GM13977 (cell line): ENCODE results near the gene SYTL1.

ENCODE experiments used
- DNase-seq: peaks from one replicate; pipeline ENCODE4 v3.0.0; 2012; ENCODE audit warnings: low spot score
- CTCF ChIP-seq: IDR thresholded peaks from 2 replicates; pipeline ENCODE4 v1.5.1; 2012; ENCODE audit warnings: mild to moderate bottlenecking, control low read depth; ENCODE audit not compliant: insufficient read depth; ENCODE audit errors: extremely low read depth, missing control alignments
- in situ Hi-C: fragments of 300-500 bp; cut with MboI; formaldehyde crosslinking; loops from one replicate; pipeline ENCODE4 v1.12.0; 2022; ENCODE audit warnings: low sequenced_read_pairs, low pct_unique_long_range_greater_than_20kb, mixed read lengths, inconsistent platforms; ENCODE audit not compliant: unreplicated experiment

The SYTL1 gene

GRCh38 chr1:27330786-27331185 is 11.0 kb upstream of the SYTL1 start:
- TF ChIP-seq CTCF = no peak
- in situ Hi-C loops = no loop called here

GRCh38 chr1:27331426-27331825 is 10.4 kb upstream of the SYTL1 start:
- DNase-seq = no peak
- TF ChIP-seq CTCF = no peak
- in situ Hi-C loops = no loop called here

More at GRCh38 chr1:27330786-27331185, 11.0 kb upstream of the SYTL1 start:
- no peak for DNase-seq

- DNase-seq = no peak
- TF ChIP-seq CTCF = no peak
- in situ Hi-C loops = no loop called here
These were observed 9.9 kb upstream of the SYTL1 start for GRCh38 chr1:27331922-27332321.

GRCh38 chr1:27332536-27333281 is 9.1 kb upstream of the SYTL1 start:
- peak; percentile 82 for TF ChIP-seq CTCF
- peak; percentile 80 for DNase-seq
- in situ Hi-C loops = no loop called here

- no peak for DNase-seq
- TF ChIP-seq CTCF = no peak
- in situ Hi-C loops = no loop called here
These were observed 8.0 kb upstream of the SYTL1 start for GRCh38 chr1:27333717-27334279.

- no peak for DNase-seq
- in situ Hi-C loops = no loop called here
- no peak for TF ChIP-seq CTCF
These were observed 6.1 kb upstream of the SYTL1 start for GRCh38 chr1:27335506-27336422.
